Endothelial cell of umbilical vein (primary cell): ENCODE results near the gene ABHD4. TPM values are rescaled to one million over a fixed set of nuclear protein-coding genes. Genes with fewer than 3 reads are reported as not detected.

Source experiments
- BruUV-seq: library from RNA; stranded (reverse); fragments of 400-500 nt; replicated peaks from 2 replicates; lab custom pipeline; 2021; lab: Mats Ljungman, UMichigan
- CTCF ChIA-PET: fragments of 300-600, 350-600 bp; sonication (Branson Sonifier 250); formaldehyde crosslinking; loops from one replicate; lab custom pipeline; 2021; ENCODE audit warnings: antibody characterized with exemption, inconsistent platforms; lab: Charles Lee
- POLR2A ChIA-PET: fragments of 300-600, 350-600 bp; sonication (Branson Sonifier 250); formaldehyde crosslinking; loops from one replicate; lab custom pipeline; 2021; ENCODE audit warnings: antibody characterized with exemption, inconsistent platforms; lab: Charles Lee
- DNase-seq: peaks from one replicate; pipeline ENCODE4 v3.0.0-alpha.2; 2011; ENCODE audit warnings: low read depth, low spot score
- FAIRE-seq: peaks from 2 replicates; lab custom pipeline; 2011; peaks lifted over from hg19 to GRCh38; lab: Jason Lieb, UNC
- H2AFZ ChIP-seq: 2 replicates; pipeline ENCODE4 v1.6.0; 2012; ENCODE audit warnings: low read depth, low read length, control low read depth, inconsistent platforms
- H3K27ac ChIP-seq: 2 replicates; pipeline ENCODE4 v1.5.1; 2011; ENCODE audit warnings: low read depth, mild to moderate bottlenecking, control low read depth, low read length, moderate library complexity; ENCODE audit not compliant: insufficient read depth
- H3K27me3 ChIP-seq, 2 experiments: 2 replicates each; pipeline versions ENCODE4 v1.6.0 to v1.6.1; 2011; ENCODE audit warnings: low read length in 2 of 2, mixed read lengths in 1 of 2; ENCODE audit not compliant: control insufficient read depth in 2 of 2, insufficient read depth in 2 of 2
- H3K36me3 ChIP-seq, 2 experiments: 2 replicates in 1 of 2; 3 replicates in 1 of 2; pipeline ENCODE4 v1.5.1; 2011; ENCODE audit warnings: low read length in 2 of 2, mild to moderate bottlenecking in 1 of 2, moderate library complexity in 1 of 2; ENCODE audit not compliant: control insufficient read depth in 2 of 2, insufficient read depth in 2 of 2; ENCODE audit errors: extremely low read depth in 1 of 2
- H3K4me1 ChIP-seq: 3 replicates; pipeline ENCODE4 v1.5.1; 2011; ENCODE audit warnings: mild to moderate bottlenecking, low read length; ENCODE audit not compliant: control insufficient read depth, insufficient read depth; ENCODE audit errors: extremely low read depth
- H3K4me2 ChIP-seq: 2 replicates; pipeline ENCODE4 v1.6.1; 2011; ENCODE audit warnings: low read length, control low read depth, mixed read lengths; ENCODE audit not compliant: insufficient read depth
- H3K4me3 ChIP-seq, 3 experiments: fragments of 200-600 bp in 1 of 3; sonication (generic), shearing (Covaris generic) in 1 of 3; replicated peaks in 1 of 3; 2 replicates each; pipeline ENCODE4 v1.5.1; 2011 to 2016; ENCODE audit warnings: control low read depth in 3 of 3, low read length in 3 of 3, mild to moderate bottlenecking in 2 of 3, inconsistent platforms in 1 of 3, low read depth in 1 of 3, moderate library complexity in 1 of 3; ENCODE audit not compliant: insufficient read depth in 1 of 3
- H3K79me2 ChIP-seq: 2 replicates; pipeline ENCODE4 v1.6.0; 2012; ENCODE audit warnings: low read length, inconsistent platforms; ENCODE audit not compliant: control insufficient read depth, insufficient read depth
- H3K9ac ChIP-seq: replicated peaks from 2 replicates; pipeline ENCODE3; 2011; ENCODE audit warnings: low read length, control low read depth; ENCODE audit not compliant: insufficient read depth; ENCODE audit errors: extremely low read depth
- H3K9me1 ChIP-seq: replicated peaks from 3 replicates; pipeline ENCODE4 v1.6.0; 2011; ENCODE audit warnings: mild to moderate bottlenecking, low read length; ENCODE audit not compliant: control insufficient read depth, insufficient read depth; ENCODE audit errors: extremely low read depth
- H3K9me3 ChIP-seq: replicated peaks from 2 replicates; pipeline ENCODE4 v1.5.1; 2012; ENCODE audit warnings: low read length, inconsistent platforms; ENCODE audit not compliant: control insufficient read depth, insufficient read depth
- H4K20me1 ChIP-seq: replicated peaks from 2 replicates; pipeline ENCODE3; 2011; ENCODE audit warnings: mild to moderate bottlenecking, low read length; ENCODE audit not compliant: control insufficient read depth, insufficient read depth; ENCODE audit errors: extremely low read depth
- CTCF ChIP-seq, 2 donors: IDR thresholded peaks; 1 replicate in 1 of 2; 2 replicates in 1 of 2; pipeline ENCODE4 v1.5.1; 2011; ENCODE audit warnings: low read length in 2 of 2, mild to moderate bottlenecking in 2 of 2, moderate library complexity in 2 of 2, control low read depth in 1 of 2, inconsistent platforms in 1 of 2, low read depth in 1 of 2; ENCODE audit not compliant: insufficient read depth in 1 of 2; ENCODE audit errors: extremely low read depth in 1 of 2
- EZH2 ChIP-seq: IDR thresholded peaks from 2 replicates; pipeline ENCODE4 v1.6.1; 2012; ENCODE audit warnings: borderline replicate concordance, low read depth, mild to moderate bottlenecking, moderate library complexity, low read length, inconsistent platforms; ENCODE audit not compliant: severe bottlenecking
- FOS ChIP-seq: IDR thresholded peaks from 2 replicates; pipeline ENCODE4 v1.6.1; 2011; ENCODE audit warnings: mild to moderate bottlenecking, low read length, moderate library complexity, borderline replicate concordance; ENCODE audit not compliant: insufficient read depth
- GATA2 ChIP-seq: IDR thresholded peaks from 2 replicates; pipeline ENCODE4 v1.7.0; 2011; ENCODE audit warnings: low read depth, mild to moderate bottlenecking, moderate library complexity, mixed read lengths, low read length; ENCODE audit not compliant: insufficient read length, insufficient read depth
- JUN ChIP-seq: IDR thresholded peaks from 2 replicates; pipeline ENCODE4 v1.6.1; 2011; ENCODE audit warnings: borderline replicate concordance, low read depth; ENCODE audit not compliant: insufficient read length, insufficient read depth
- MAX ChIP-seq: IDR thresholded peaks from 2 replicates; pipeline ENCODE4 v1.6.1; 2011; ENCODE audit not compliant: insufficient read depth, insufficient read length
- MYC ChIP-seq: IDR thresholded peaks from one replicate; pipeline ENCODE4 v1.6.1; 2011; ENCODE audit warnings: mild to moderate bottlenecking, low read depth, low read length
- POLR2A ChIP-seq: IDR thresholded peaks from 2 replicates; pipeline ENCODE4 v1.6.1; 2012; ENCODE audit warnings: low read depth, mild to moderate bottlenecking, control low read depth, low read length
- POLR2AphosphoS5 ChIP-seq: IDR thresholded peaks from 2 replicates; pipeline ENCODE4 v1.6.1; 2012; ENCODE audit warnings: low read depth, mild to moderate bottlenecking, control low read depth, low read length, moderate library complexity; ENCODE audit not compliant: insufficient read depth
- dilution Hi-C: fragments of 300-500 bp; cut with MboI; formaldehyde crosslinking; loops from one replicate; pipeline ENCODE4 v1.15.0; 2019; ENCODE audit warnings: low sequenced_read_pairs; ENCODE audit not compliant: extremely low pct_ligation_motif_present
- intact Hi-C: fragments of 100-400 bp; cut with micrococcal nuclease; formaldehyde crosslinking; loops from one replicate; pipeline ENCODE4 v1.10.0; 2022
- polyA plus RNA-seq, 4 experiments: library from polyadenylated mRNA; depleted of rRNA in 3 of 4; stranded (reverse) in 3 of 4; unstranded in 1 of 4; fragments of >200 nt; gene quantifications; 2 replicates each; pipeline versions ENCODE4 v1.2.1 to v1.2.3, GENCODE V29; 2011 to 2012; ENCODE audit warnings: missing spikeins in 1 of 4
- total RNA-seq: library from RNA; stranded (reverse); gene quantifications from 2 replicates; pipeline ENCODE4 v1.2.3, GENCODE V29; 2021

The ABHD4 gene
- total and polyA plus RNA-seq, 2 donors (not counting 3 experiments of a cell fraction or from before 2014, with no cell fraction given), result 34.8 to 45.5 TPM

DNA sequence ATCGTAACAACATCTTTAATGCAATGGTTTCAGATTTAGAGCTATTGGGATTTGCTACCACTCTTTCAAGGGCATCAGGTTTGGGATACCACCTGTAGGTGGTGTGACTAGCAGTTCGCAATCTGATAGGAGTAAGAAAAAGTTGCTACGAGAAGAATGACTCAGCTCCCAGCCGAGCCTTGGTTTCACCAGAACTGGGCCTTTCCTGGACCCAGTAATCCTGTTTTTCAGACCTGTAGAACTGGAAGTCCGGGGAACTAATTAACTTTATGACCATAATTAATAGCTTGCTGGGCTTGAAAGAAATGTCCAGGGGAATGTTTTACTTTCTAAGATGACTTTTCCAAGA, 770 bp downstream of the ABHD4 start:
- ChIA-PET CTCF (interaction anchor here (0.6 to 4.2 kb wide), 16 partner anchors 9 to 331 kb away, joined by 3 to 45 read pairs (median 5); partner anchors contain the start of genes DAD1 and OXA1L), POLR2A (interaction anchor here (0.6 to 1.6 kb wide), 4 partner anchors 10 to 1949 kb away, joined by 3 to 7 read pairs (median 4); partner anchors contain the start of genes DAD1 and OXA1L)
- peaks cover 0 to 5% of the 10 kb centered on the region in 2 experiments for H3K27me3 ChIP-seq
- H3K27ac ChIP-seq, result peak overlapping the region; percentile 53
- peak overlapping the region; percentile 95 for H2AFZ ChIP-seq
- H3K4me3 ChIP-seq, result peak overlapping the region; percentile 56 to 68 (median 62)
- H3K4me1 ChIP-seq, result peaks cover 14% of the 10 kb centered on the region
- H3K9me1 ChIP-seq, result no peaks in the 10 kb centered on the region
- DNase-seq (peak; percentile 74), FAIRE-seq (peak; percentile 81)
- TF ChIP-seq CTCF (IDR thresholded peaks at IDR 0.05; ENCODE audit: extremely low read depth in 1 of 2, insufficient read depth in 1 of 2, low read depth in 1 of 2, low read length in 2 of 2) (peak in 1 of 2 donors; percentile 30), EZH2 (no peak), FOS (peak; percentile 54)
- no peaks in the 10 kb centered on the region for H3K9me3 ChIP-seq
- peak overlapping the region; percentile 86 for H3K4me2 ChIP-seq
- peak overlapping the region; percentile 66 for H3K9ac ChIP-seq
- H3K79me2 ChIP-seq, result peaks cover 1% of the 10 kb centered on the region
- BruUV-seq, result no TSS peak
- H4K20me1 ChIP-seq, result no peaks in the 10 kb centered on the region
- intact Hi-C loops (loop anchor here (1.0 kb wide), 3 partner anchors 10 to 54 kb away; partner anchors contain the start of gene DAD1), dilution Hi-C loops (no loop called here)
- H3K36me3 ChIP-seq, result peaks cover 3 to 11% of the 10 kb centered on the region in 2 experiments

- intact Hi-C loops, result no loop called here
- Histone ChIP-seq H3K27ac (peak overlapping the region; percentile 53), H3K9ac (peak overlapping the region; percentile 66), H3K9me3 (no peaks in the 10 kb centered on the region), H3K4me3 (peak overlapping the region in 1 of 3 experiments; percentile 68), H3K36me3 (peaks cover 3 to 11% of the 10 kb centered on the region in 2 experiments), H4K20me1 (no peaks in the 10 kb centered on the region), H3K27me3 (peaks cover 0 to 5% of the 10 kb centered on the region in 2 experiments), H3K4me2 (peak overlapping the region; percentile 86), H3K4me1 (peaks cover 14% of the 10 kb centered on the region), H2AFZ (no peak overlapping the region), H3K9me1 (no peaks in the 10 kb centered on the region), H3K79me2 (peaks cover 1% of the 10 kb centered on the region)
- DNase-seq (no peak), FAIRE-seq (peak; percentile 44)
- dilution Hi-C loops, result no loop called here
- TF ChIP-seq CTCF (IDR thresholded peaks at IDR 0.05; ENCODE audit: extremely low read depth in 1 of 2, insufficient read depth in 1 of 2, low read depth in 1 of 2, low read length in 2 of 2) (no peak), POLR2A (no peak), POLR2AphosphoS5 (no peak), MAX (no peak), MYC (no peak), JUN (no peak), GATA2 (no peak), EZH2 (no peak), FOS (no peak)
- POLR2A ChIA-PET, result interaction anchor here (0.6 to 1.1 kb wide), 3 partner anchors 53 to 1949 kb away, joined by 3 to 5 read pairs (median 4); partner anchors contain the start of gene OXA1L
- CTCF ChIA-PET, result interaction anchor here (0.6 to 4.2 kb wide), 15 partner anchors 9 to 331 kb away, joined by 3 to 45 read pairs (median 5); partner anchors contain the start of genes DAD1 and OXA1L
- BruUV-seq, result no TSS peak
These were observed 1.2 kb downstream of the ABHD4 start for GRCh38 chr14:22599349-22599748.
